HG02623 (cell line): ENCODE data around the gene GMPPB.

ENCODE experiments used
- ATAC-seq: cut with Tn5 transposase; IDR thresholded peaks from one replicate; pipeline ENCODE4 v1.9.1; 2021; ENCODE audit warnings: moderate library complexity; ENCODE audit not compliant: unreplicated experiment

Gene GMPPB

DNA sequence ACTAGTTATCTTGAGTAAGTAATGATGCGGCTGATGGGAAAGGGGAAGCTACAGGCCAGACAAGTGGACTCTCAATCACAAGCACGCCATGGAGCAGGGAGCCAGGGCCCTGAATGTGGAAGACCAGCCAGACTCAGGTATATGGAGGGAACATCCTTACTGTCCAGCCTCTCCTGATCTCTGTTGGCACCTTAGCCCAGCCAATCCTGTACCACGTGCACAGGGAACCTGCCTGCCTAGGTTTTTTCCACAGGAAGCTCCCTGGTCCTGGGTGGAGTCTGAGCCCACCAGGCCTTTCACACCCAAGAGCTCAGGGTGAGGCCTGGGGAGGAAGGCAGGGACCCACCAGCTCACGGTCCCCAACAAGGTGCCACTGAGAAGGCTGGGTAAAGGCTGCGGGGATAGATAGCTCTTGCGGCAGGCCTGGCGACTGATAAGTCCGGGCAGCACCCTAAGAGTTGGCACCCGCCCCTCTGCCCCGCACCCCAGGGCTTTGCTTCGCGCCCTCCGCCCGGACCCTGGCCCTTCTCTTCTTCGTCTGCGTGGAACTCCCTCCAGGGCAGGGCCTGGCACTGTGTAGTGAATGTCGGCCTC lies 50.5 kb downstream of the GMPPB start:
- ATAC-seq = no peak

DNA sequence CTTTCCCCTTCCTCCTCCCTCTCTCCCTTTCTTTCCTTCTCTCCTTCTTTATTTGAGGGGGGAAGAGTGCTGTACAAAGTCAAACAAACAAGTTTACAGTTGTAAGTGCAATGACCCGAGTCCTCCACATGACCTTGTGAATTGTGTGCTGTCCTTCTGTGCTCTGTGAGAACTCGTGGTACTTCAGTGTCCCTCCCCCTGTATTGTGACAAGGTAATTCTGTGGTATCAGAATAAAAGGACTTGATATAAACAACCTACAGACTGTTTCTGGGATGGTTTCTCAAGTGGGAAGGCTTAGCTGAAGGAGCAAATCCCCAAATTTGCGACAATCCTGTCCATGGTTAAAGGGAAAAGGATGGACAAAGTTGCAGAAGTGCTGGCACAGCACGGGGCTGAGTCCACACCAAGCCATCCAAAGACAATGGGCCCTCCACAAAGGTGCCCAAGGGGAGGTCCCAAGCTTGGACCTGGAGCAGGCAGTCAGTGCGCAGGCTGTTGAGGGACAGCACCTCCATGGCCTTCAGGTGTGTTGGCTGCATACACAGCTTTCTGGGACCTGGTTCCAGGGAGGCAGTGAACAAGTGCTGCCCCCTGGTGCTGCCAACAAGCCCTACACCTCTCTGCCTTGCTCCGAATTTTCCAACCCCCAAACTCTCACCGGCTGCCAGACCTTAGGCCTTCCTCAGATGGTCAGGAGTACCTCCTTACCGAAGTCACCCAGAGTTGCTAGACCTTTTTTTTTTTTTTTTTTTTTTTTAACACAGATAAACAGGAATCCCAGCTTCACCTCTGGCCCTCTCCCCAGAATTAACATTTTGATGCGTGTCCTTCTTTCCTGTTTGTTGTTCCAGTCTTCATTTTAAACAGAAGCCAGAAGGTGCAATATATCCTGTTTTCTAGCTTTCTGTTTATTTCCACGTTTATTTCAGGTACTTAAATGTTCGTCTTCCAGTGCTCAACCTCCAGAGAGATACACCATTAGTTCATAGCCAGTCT lies 52.2 kb downstream of the GMPPB start:
- ATAC-seq = no peak

DNA sequence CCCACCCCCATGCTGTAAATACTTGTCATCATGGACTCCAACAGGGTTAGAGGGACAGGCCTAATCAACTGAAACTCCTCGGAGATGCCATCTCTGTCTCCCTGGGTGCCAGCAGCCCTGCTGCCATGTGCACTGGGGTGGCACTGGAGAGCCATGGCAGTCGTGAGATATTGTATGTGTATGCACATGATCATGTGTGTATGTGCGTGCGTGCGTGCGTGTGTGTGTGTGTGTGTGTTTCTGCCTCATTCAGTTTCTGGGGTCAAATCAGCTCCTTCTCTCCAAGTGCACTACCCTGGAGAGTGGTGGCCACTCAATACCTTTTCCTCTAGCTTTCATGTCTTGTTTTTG lies 52.8 kb downstream of the GMPPB start:
- no peak for ATAC-seq
